GM12878 (cell line): ENCODE measurements around the gene PHAF1. TPM values are rescaled to one million over a fixed set of nuclear protein-coding genes. Genes with fewer than 3 reads are reported as not detected.
A peak's percentile ranks its signal among the peaks of the same experiment; 100 is the strongest.

ENCODE experiments used
- ATAC-seq: fragments of 200-7000 bp; cut with Tn5 transposase; 3 replicates; pipeline ENCODE4 v1.9.1; 2020; ENCODE audit warnings: mild to moderate bottlenecking, moderate library complexity
- BruUV-seq: library from RNA; stranded (reverse); fragments of 400-500 nt; replicated peaks from 2 replicates; lab custom pipeline; 2021; lab: Mats Ljungman, UMichigan
- CTCF ChIA-PET: fragments of 300-600 bp; sonication (Branson Sonifier 250); formaldehyde crosslinking; extraction: SDS; loops from one replicate; lab custom pipeline; 2021; ENCODE audit warnings: inconsistent platforms; lab: Yijun Ruan, JAX
- POLR2A ChIA-PET: fragments of 350-600 bp; formaldehyde crosslinking; extraction: SDS; loops from one replicate; lab custom pipeline; 2021; ENCODE audit warnings: inconsistent platforms; lab: Charles Lee
- RAD21 ChIA-PET: fragments of 300-600 bp; sonication (Branson Sonifier 250); formaldehyde crosslinking; loops from one replicate; lab custom pipeline; 2023; ENCODE audit warnings: antibody characterized with exemption; ENCODE audit not compliant: unreplicated experiment; lab: Charles Lee
- SMC1A ChIA-PET: fragments of 300-600 bp; sonication (Branson Sonifier 250); formaldehyde crosslinking; loops from one replicate; lab custom pipeline; 2023; ENCODE audit not compliant: unreplicated experiment, uncharacterized antibody; lab: Charles Lee
- DNase-seq: peaks from one replicate; pipeline ENCODE4 v3.0.0-alpha.2; 2011; ENCODE audit warnings: low read depth, low spot score
- FAIRE-seq: peaks from 3 replicates; lab custom pipeline; 2011; peaks lifted over from hg19 to GRCh38; lab: Jason Lieb, UNC
- H2AFZ ChIP-seq: 2 replicates; pipeline ENCODE4 v1.6.0; 2011; ENCODE audit warnings: low read depth, low read length, control low read depth; ENCODE audit not compliant: control insufficient read depth
- H3K27ac ChIP-seq: 2 replicates; pipeline ENCODE4 v1.5.1; 2011; ENCODE audit warnings: control low read depth; ENCODE audit not compliant: control insufficient read depth, insufficient read depth
- H3K27me3 ChIP-seq, 2 experiments: replicated peaks in 1 of 2; 2 replicates each; pipeline versions ENCODE4 v1.6.0 to v1.6.1; 2011; ENCODE audit warnings: low read length in 1 of 2; ENCODE audit not compliant: control insufficient read depth in 2 of 2, insufficient read depth in 2 of 2
- H3K36me3 ChIP-seq, 2 experiments: 2 replicates each; pipeline ENCODE4 v1.5.1; 2011; ENCODE audit warnings: low read length in 1 of 2; ENCODE audit not compliant: control insufficient read depth in 2 of 2, insufficient read depth in 2 of 2
- H3K4me1 ChIP-seq: 2 replicates; pipeline ENCODE4 v1.6.1; 2011; ENCODE audit warnings: mild to moderate bottlenecking, low read length, moderate library complexity, mixed read lengths; ENCODE audit not compliant: control insufficient read depth, insufficient read depth
- H3K4me2 ChIP-seq: 2 replicates; pipeline ENCODE4 v1.6.0; 2011; ENCODE audit warnings: control low read depth; ENCODE audit not compliant: control insufficient read depth, insufficient read depth
- H3K4me3 ChIP-seq: fragments of 200-600 bp; sonication (generic); 2 replicates; pipeline ENCODE4 v1.5.1; 2016
- H3K79me2 ChIP-seq: 2 replicates; pipeline ENCODE4 v1.6.0; 2011; ENCODE audit warnings: low read length; ENCODE audit not compliant: control insufficient read depth, insufficient read depth
- H3K9ac ChIP-seq: 2 replicates; pipeline ENCODE4 v1.8.0; 2011; ENCODE audit warnings: low read length, control low read depth, mixed read lengths; ENCODE audit not compliant: control insufficient read depth, insufficient read depth
- H3K9me3 ChIP-seq: replicated peaks from 3 replicates; pipeline ENCODE4 v1.5.1; 2011; ENCODE audit warnings: mild to moderate bottlenecking, low read length; ENCODE audit not compliant: control insufficient read depth, insufficient read depth
- H4K20me1 ChIP-seq: 2 replicates; pipeline ENCODE4 v1.6.0; 2011; ENCODE audit not compliant: control insufficient read depth, insufficient read depth
- BCL11A ChIP-seq: IDR thresholded peaks from 2 replicates; pipeline ENCODE4 v1.6.1; 2011; ENCODE audit warnings: low read depth, low read length
- BMI1 ChIP-seq: fragments of 450-650 bp; IDR thresholded peaks from 2 replicates; pipeline ENCODE4 v1.6.1; 2016; ENCODE audit warnings: mild to moderate bottlenecking, moderate library complexity, borderline replicate concordance
- CREM ChIP-seq: IDR thresholded peaks from 2 replicates; pipeline ENCODE4 v1.6.1; 2014; ENCODE audit warnings: antibody characterized with exemption, low read depth
- EED ChIP-seq: sonication (generic); IDR thresholded peaks from 2 replicates; pipeline ENCODE4 v1.6.1; 2016; ENCODE audit warnings: antibody characterized with exemption, low read depth
- LARP7 ChIP-seq: fragments of 450-650 bp; IDR thresholded peaks from 2 replicates; pipeline ENCODE4 v1.6.1; 2017; ENCODE audit warnings: mild to moderate bottlenecking
- MEF2B ChIP-seq: fragments of 450-650 bp; IDR thresholded peaks from 2 replicates; pipeline ENCODE4 v1.6.1; 2018; ENCODE audit warnings: mild to moderate bottlenecking, moderate library complexity; ENCODE audit not compliant: partially characterized antibody, poor library complexity, severe bottlenecking
- NFIC ChIP-seq: IDR thresholded peaks from 2 replicates; pipeline ENCODE4 v1.6.1; 2012; ENCODE audit warnings: low read depth, mild to moderate bottlenecking, inconsistent platforms, low read length, moderate library complexity
- RCOR1 ChIP-seq: conservative IDR thresholded peaks from 2 replicates; pipeline ENCODE4 v1.6.1; 2012; ENCODE audit warnings: low read depth, low read length, improper control_type of control experiment
- SIX5 ChIP-seq: IDR thresholded peaks from 2 replicates; pipeline ENCODE4 v1.6.1; 2011; ENCODE audit warnings: mild to moderate bottlenecking, low read depth, low read length, moderate library complexity; ENCODE audit not compliant: severe bottlenecking
- SMAD5 ChIP-seq: IDR thresholded peaks from 2 replicates; pipeline ENCODE4 v1.6.1; 2016; ENCODE audit warnings: antibody characterized with exemption, low read depth
- SRF ChIP-seq, 2 experiments: IDR thresholded peaks; 2 replicates each; pipeline ENCODE4 v1.6.1; 2011; ENCODE audit warnings: low read depth in 2 of 2, low read length in 2 of 2, mild to moderate bottlenecking in 1 of 2, moderate library complexity in 1 of 2
- TAF1 ChIP-seq: IDR thresholded peaks from 2 replicates; pipeline ENCODE4 v1.6.1; 2011; ENCODE audit warnings: mild to moderate bottlenecking, low read depth, low read length, borderline replicate concordance
- TARDBP ChIP-seq: IDR thresholded peaks from 2 replicates; pipeline ENCODE4 v1.6.1; 2016; ENCODE audit warnings: borderline replicate concordance
- TCF3 ChIP-seq: IDR thresholded peaks from 2 replicates; pipeline ENCODE4 v1.6.1; 2012; ENCODE audit warnings: low read depth, mild to moderate bottlenecking, low read length, borderline replicate concordance; ENCODE audit not compliant: insufficient read depth
- ZBED1 ChIP-seq: IDR thresholded peaks from 2 replicates; pipeline ENCODE4 v1.6.1; 2016; ENCODE audit warnings: borderline replicate concordance
- WGBS: methylation state at CpG from one replicate; pipeline ENCODE4 v1.1.6; 2016; ENCODE audit warnings: low lambda C conversion rate; ENCODE audit not compliant: insufficient replicate concordance, insufficient coverage; ENCODE audit errors: missing lambda C conversion rate; 5-methylcytosine and 5-hydroxymethylcytosine counted together
- in situ Hi-C: fragments of 300-500 bp; cut with MboI; formaldehyde crosslinking; loops from 9 replicates; pipeline ENCODE4 v1.14.3; 2018; ENCODE audit warnings: mixed read lengths
- intact Hi-C: fragments of 100-400 bp; cut with micrococcal nuclease; formaldehyde crosslinking; loops from one replicate; pipeline ENCODE4 v1.14.2; 2022; ENCODE audit not compliant: unreplicated experiment
- polyA plus RNA-seq, 11 experiments: library from polyadenylated mRNA; depleted of rRNA in 4 of 11; unstranded in 6 of 11; stranded (reverse) in 5 of 11; fragments of >200 nt; fragmentation: Nextera tagmentation in 4 of 11; fragmentation: Illumina TruSeq in 1 of 11; extraction: Ambion mirVana in 4 of 11; extraction: Trizol in 1 of 11; gene quantifications; 1 replicate in 1 of 11; 2 replicates in 10 of 11; pipeline versions ENCODE4 v1.2.1 to v1.2.3, GENCODE V29; 2011 to 2016; ENCODE audit warnings: inconsistent platforms in 2 of 11, missing spikeins in 2 of 11, low read depth in 1 of 11
- total RNA-seq, 4 experiments: library from RNA; depleted of rRNA in 3 of 4; stranded (reverse); fragments of >200 nt in 3 of 4; fragmentation: Illumina TruSeq in 1 of 4; extraction: Trizol in 1 of 4; gene quantifications; 2 replicates each; pipeline versions ENCODE4 v1.2.1 to v1.2.3, GENCODE V29; 2013 to 2021
- TF ChIP-seq, protein P1 (sequence below): IDR thresholded peaks from 2 replicates; pipeline ENCODE4 v1.6.1; 2012; ENCODE audit warnings: improper control_type of control experiment, low read depth, low read length; ENCODE audit not compliant: insufficient replicate concordance
- TF ChIP-seq, protein P2 (sequence below): fragments of 450-650 bp; IDR thresholded peaks from 2 replicates; pipeline ENCODE4 v1.6.1; 2014; ENCODE audit warnings: mild to moderate bottlenecking

Gene PHAF1
- total and polyA plus RNA-seq, 10 of the 15 experiments (the other 5 are each of a cell fraction or from before 2014, with no cell fraction given) = 4.5 to 20.9 (median 14.9) TPM

DNA sequence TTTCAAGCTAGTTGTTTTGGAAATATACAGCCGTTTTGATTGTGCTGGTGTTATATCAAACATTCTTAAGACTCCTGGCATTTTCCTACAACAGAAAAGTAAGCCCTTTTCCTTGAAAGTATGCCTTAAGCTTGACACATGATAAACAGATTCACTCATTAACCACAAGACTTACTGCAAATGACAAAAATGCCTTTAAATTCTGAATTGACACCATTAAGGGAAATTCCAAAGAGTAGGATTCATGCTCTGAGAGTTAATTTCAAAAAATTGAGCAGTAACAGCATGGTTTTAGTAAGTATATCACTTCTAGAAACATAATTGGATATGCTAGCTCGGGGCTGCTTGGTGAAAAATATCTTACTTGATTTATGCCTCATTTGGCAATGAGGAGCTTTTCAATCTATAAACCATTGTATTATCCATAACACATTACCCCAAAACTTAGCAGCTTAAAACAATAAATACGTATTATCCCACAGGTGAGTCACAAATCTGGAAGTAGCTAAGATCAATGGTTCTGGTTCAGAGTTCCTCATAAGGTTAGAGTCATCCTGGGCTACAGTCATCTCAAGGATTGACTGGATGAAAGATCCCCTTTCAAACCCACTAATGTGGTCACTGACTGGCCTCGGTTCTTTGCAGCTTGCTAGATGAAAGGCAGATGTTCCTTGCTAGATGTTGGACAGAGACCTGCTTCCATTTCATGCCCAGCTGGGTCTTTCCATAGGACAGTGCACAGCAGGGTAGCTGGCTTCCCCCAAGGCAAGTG, 8.2 kb upstream of the PHAF1 start:
- no peak overlapping the region for H2AFZ ChIP-seq
- H3K9ac ChIP-seq = no peak overlapping the region
- RAD21 ChIA-PET = interaction anchor here (0.6 to 6.5 kb wide), 14 partner anchors 8 to 147 kb away, joined by 3 to 85 read pairs (median 4); partner anchors contain the start of gene NOL3
- H3K79me2 ChIP-seq = no peaks in the 10 kb centered on the region
- no peak overlapping the region for H3K4me3 ChIP-seq
- ATAC-seq (peak; percentile 39; the same call in 2 of the 3 replicates), FAIRE-seq (no peak), DNase-seq (no peak)
- SMC1A ChIA-PET = interaction anchor here (0.7 to 4.0 kb wide), 21 partner anchors 8 to 208 kb away, joined by 3 to 57 read pairs (median 4); partner anchors contain the start of genes CBFB and PHAF1
- H3K36me3 ChIP-seq = peaks cover 0 to 5% of the 10 kb centered on the region in 2 experiments; a peak in 1 of 4 replicates
- in situ Hi-C loops = loop anchor here (5.0 kb wide), 1 partner anchor 84 kb away; no protein-coding TSS in a partner anchor
- WGBS = 22% methylated on average over 4 of the region's 4 CpGs
- BruUV-seq = no TSS peak
- no peak overlapping the region for H3K4me2 ChIP-seq
- no peak overlapping the region for H3K27ac ChIP-seq
- intact Hi-C loops = loop anchor here (1.0 to 5.0 kb wide), 3 partner anchors 56 to 125 kb away; partner anchors contain the start of genes FBXL8 and TRADD
- H4K20me1 ChIP-seq = no peaks in the 10 kb centered on the region
- POLR2A ChIA-PET = interaction anchor here (0.6 to 2.2 kb wide), 5 partner anchors 10 to 137 kb away, joined by 3 to 12 read pairs (median 4); no protein-coding TSS in a partner anchor
- peaks cover 8% of the 10 kb centered on the region for H3K4me1 ChIP-seq
- H3K9me3 ChIP-seq = no peaks in the 10 kb centered on the region
- H3K27me3 ChIP-seq = no peaks in the 10 kb centered on the region
- CTCF ChIA-PET = interaction anchor here (0.5 to 8.6 kb wide), 27 partner anchors 8 to 379 kb away, joined by 3 to 205 read pairs (median 4); partner anchors contain the start of genes ATP6V0D1, B3GNT9, CBFB and FBXL8
- TF ChIP-seq, protein P1, sequence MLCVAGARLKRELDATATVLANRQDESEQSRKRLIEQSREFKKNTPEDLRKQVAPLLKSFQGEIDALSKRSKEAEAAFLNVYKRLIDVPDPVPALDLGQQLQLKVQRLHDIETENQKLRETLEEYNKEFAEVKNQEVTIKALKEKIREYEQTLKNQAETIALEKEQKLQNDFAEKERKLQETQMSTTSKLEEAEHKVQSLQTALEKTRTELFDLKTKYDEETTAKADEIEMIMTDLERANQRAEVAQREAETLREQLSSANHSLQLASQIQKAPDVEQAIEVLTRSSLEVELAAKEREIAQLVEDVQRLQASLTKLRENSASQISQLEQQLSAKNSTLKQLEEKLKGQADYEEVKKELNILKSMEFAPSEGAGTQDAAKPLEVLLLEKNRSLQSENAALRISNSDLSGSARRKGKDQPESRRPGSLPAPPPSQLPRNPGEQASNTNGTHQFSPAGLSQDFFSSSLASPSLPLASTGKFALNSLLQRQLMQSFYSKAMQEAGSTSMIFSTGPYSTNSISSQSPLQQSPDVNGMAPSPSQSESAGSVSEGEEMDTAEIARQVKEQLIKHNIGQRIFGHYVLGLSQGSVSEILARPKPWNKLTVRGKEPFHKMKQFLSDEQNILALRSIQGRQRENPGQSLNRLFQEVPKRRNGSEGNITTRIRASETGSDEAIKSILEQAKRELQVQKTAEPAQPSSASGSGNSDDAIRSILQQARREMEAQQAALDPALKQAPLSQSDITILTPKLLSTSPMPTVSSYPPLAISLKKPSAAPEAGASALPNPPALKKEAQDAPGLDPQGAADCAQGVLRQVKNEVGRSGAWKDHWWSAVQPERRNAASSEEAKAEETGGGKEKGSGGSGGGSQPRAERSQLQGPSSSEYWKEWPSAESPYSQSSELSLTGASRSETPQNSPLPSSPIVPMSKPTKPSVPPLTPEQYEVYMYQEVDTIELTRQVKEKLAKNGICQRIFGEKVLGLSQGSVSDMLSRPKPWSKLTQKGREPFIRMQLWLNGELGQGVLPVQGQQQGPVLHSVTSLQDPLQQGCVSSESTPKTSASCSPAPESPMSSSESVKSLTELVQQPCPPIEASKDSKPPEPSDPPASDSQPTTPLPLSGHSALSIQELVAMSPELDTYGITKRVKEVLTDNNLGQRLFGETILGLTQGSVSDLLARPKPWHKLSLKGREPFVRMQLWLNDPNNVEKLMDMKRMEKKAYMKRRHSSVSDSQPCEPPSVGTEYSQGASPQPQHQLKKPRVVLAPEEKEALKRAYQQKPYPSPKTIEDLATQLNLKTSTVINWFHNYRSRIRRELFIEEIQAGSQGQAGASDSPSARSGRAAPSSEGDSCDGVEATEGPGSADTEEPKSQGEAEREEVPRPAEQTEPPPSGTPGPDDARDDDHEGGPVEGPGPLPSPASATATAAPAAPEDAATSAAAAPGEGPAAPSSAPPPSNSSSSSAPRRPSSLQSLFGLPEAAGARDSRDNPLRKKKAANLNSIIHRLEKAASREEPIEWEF = no peak
- TF ChIP-seq, protein P2, sequence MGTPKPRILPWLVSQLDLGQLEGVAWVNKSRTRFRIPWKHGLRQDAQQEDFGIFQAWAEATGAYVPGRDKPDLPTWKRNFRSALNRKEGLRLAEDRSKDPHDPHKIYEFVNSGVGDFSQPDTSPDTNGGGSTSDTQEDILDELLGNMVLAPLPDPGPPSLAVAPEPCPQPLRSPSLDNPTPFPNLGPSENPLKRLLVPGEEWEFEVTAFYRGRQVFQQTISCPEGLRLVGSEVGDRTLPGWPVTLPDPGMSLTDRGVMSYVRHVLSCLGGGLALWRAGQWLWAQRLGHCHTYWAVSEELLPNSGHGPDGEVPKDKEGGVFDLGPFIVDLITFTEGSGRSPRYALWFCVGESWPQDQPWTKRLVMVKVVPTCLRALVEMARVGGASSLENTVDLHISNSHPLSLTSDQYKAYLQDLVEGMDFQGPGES = no peak
- TF ChIP-seq TAF1 (no peak), BMI1 (no peak), MEF2B (no peak), TARDBP (no peak), RCOR1 (no peak), SRF (IDR thresholded peaks at IDR 0.05; ENCODE audit: low read depth in 2 of 2, low read length in 2 of 2) (0 out of 4 replicates have a peak, but pooled peaks of 1 of the 2 experiments have one; percentile 7), EED (0 out of 2 replicates have a peak, but pooled peaks have one; percentile 20), SMAD5 (no peak), TCF3 (no peak), NFIC (peak; percentile 61; the same call in 1 of the 2 replicates), SIX5 (no peak), BCL11A (peak; percentile 49; the same call in 1 of the 2 replicates), ZBED1 (no peak), CREM (0 out of 2 replicates have a peak, but pooled peaks have one; percentile 25), LARP7 (no peak)
